ENCODE measurements around the gene MAPT.

DNA sequence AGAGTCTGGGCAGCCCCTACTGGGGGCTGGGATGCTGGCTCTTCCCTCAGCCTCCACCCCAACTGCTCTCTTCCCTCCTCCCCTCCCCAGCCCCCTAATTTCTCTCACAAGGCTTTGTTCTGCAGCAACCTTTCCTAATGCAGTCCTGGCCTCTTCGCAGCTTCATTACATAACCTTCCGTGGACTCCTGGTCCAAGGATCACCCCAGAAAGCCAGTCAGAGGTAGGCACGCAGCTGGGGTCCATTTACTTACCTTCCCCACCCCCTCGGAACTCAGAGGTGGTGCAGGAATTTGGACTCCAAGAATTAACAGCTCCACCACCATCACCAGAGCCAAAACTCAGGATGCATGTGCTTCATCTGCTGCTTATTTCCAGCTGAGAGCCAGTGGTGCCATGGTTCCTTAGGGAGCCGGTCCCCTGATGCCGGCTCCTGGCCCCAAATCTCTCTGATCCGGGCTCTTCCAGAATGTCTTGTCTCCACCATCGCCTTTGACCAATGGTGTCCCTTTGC lies 40.9 kb downstream of the MAPT start:
- no peak for TF ChIP-seq EZH2 (IDR thresholded peaks at IDR 0.05; ENCODE audit: low read length, unreplicated experiment)
- TF ChIP-seq, protein P1, sequence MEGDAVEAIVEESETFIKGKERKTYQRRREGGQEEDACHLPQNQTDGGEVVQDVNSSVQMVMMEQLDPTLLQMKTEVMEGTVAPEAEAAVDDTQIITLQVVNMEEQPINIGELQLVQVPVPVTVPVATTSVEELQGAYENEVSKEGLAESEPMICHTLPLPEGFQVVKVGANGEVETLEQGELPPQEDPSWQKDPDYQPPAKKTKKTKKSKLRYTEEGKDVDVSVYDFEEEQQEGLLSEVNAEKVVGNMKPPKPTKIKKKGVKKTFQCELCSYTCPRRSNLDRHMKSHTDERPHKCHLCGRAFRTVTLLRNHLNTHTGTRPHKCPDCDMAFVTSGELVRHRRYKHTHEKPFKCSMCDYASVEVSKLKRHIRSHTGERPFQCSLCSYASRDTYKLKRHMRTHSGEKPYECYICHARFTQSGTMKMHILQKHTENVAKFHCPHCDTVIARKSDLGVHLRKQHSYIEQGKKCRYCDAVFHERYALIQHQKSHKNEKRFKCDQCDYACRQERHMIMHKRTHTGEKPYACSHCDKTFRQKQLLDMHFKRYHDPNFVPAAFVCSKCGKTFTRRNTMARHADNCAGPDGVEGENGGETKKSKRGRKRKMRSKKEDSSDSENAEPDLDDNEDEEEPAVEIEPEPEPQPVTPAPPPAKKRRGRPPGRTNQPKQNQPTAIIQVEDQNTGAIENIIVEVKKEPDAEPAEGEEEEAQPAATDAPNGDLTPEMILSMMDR (conservative IDR thresholded peaks at IDR 0.05; ENCODE audit: low read depth, low read length): no peak

Measured in PC-3 (cell line).